T47D (cell line): ENCODE data around the gene TKFC.

ENCODE experiments used
- DNase-seq, 2 experiments: peaks; one replicate each; pipeline versions ENCODE4 v3.0.0 to v3.0.0-alpha.2; 2011 to 2012; ENCODE audit warnings: low read depth in 1 of 2, low spot score in 1 of 2
- JUND ChIP-seq: IDR thresholded peaks from 2 replicates; pipeline ENCODE4 v1.6.1; 2012; ENCODE audit warnings: low read depth
- in situ Hi-C: cut with HindIII; loops from 2 replicates; pipeline ENCODE4 v1.10.0; 2016; ENCODE audit warnings: low sequenced_read_pairs, low pct_unique_long_range_greater_than_20kb

TKFC gene

DNA sequence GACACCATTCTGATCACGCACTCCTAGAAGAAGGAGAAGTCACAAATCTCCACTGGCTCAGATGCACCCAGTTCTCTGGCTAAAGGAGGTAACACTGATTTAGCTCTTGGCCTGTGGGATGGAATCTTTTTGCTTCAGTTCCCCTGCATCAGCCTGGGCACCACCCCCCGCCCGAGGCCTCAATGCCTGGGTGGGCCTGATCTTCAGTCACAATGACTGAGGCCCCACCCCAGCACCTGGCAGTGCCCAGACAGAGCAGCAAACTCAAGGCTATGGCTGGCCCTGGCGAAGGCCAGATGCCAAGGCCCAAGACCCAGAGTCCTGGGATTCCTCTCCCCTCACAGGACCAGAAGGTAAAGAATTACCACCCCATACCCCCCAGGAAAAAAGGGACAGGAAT lies 23.7 kb downstream of the TKFC start:
- in situ Hi-C loops, result no loop called here
- no peak for DNase-seq
- TF ChIP-seq JUND, result no peak

GRCh38 chr11:61357233-61357893 lies 24.3 kb downstream of the TKFC start:
- TF ChIP-seq JUND, result no peak
- DNase-seq, result no peak
- in situ Hi-C loops, result no loop called here

DNA sequence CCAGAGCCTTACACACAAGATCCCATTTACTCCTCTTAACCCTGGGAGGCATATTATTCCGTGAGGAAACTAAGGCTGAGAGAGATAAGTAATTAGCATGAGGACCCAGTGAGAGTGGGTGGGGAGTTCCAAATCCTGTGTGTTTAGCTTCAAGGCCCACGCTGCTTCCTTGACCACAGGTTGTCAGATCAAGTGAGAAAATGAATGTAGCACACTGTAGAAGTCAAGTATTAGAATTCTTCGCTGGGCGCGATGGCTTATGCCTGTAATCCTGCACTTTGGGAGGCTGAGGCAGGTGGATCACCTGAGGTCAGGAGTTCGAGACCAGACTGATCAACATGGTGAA lies 24.8 kb downstream of the TKFC start:
- TF ChIP-seq JUND, result no peak
- no peak for DNase-seq
- in situ Hi-C loops, result no loop called here

DNA sequence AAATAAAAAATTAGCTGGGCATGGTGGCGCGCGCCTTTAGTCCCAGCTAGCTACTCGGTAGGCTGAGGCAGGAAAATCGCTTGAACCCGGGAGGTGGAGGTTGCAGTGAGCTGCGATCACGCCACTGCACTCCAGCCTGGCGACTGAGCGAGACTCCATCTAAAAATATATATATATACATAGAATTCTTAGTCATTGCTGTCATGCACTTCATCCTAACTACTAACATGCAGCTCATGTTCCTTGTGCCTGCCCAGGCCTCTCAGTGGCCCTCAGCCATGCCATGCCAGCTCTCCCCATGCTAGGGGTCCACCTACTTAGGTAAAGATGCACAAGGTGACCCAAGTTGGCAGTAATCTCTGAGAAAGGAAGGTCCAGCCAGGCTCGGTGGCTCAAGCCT lies 25.5 kb downstream of the TKFC start:
- in situ Hi-C loops, result no loop called here
- DNase-seq, result no peak
- no peak for TF ChIP-seq JUND

DNA sequence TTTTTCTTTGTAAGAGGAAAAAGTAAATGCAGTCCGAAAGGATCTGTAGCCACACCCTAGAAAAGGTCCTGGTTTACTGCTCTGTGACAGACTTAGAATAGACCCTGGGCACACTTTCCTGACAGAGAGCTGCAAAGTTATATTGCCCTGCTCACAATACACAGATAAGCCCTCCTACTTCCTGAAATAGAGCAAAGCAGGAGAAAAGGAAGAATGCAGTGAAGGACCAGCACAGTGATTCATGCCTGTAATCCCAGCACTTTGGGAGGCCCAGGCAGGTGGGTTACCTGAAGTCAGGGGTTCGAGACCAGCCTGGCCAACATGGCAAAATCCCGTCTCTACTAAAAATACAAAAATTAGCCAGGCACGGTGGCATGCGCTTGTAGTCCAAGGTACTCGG lies 26.5 kb downstream of the TKFC start:
- TF ChIP-seq JUND, result no peak
- DNase-seq, result no peak
- in situ Hi-C loops, result no loop called here

GRCh38 chr11:61361237-61361740 lies 28.3 kb downstream of the TKFC start:
- DNase-seq, result no peak
- in situ Hi-C loops, result no loop called here
- no peak for TF ChIP-seq JUND

DNA sequence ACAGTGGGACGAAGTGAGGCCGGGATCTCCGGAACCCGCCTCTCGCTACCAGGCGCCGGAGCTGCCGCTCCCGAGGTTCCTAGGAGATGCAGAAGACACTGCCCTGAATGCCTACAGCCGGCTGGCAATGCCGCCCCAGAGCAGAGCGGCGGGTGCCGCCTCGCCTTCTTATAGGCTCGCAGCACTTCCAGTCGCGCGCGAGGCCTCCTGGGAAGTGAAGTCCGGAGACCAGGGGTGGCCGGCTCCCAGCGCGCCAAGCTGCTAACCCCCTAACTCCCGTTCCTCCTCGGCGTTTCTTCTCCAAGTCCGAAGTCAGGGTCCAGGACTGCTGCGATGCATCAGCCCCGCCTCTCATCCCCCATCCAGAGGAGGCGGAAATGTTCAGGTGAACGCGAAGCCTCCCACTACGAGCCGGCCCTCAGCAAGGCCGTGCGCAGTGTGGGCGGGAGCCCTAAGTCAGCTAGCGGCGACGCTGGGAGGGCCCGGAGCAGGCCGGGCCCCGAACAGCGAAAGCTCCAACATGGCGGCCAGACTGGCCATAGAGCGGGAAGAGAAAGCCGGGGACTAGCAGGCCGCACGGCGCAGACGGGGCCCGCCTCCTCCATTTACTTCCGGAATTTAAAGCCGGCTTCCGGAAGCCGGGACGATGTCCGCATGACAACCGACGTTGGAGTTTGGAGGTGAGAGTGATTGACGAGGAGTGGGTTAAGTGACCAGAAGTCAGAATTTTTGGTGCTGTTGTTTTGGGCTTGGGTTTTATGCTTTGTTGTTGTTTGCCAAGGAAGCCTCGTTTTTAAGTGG lies 28.9 kb downstream of the TKFC start, which contains the start of the genes CYB561A3 and TMEM138:
Gene CYB561A3, minus strand, starts transcription at position 142 of the 801 bp plus-strand sequence. CDS start 5,169 bp downstream, outside the sequence.
Gene TMEM138, plus strand, starts transcription at position 634 of the 801 bp plus-strand sequence. CDS start 2,017 bp downstream, outside the sequence.
- no peak for TF ChIP-seq JUND
- in situ Hi-C loops, result no loop called here
- DNase-seq, result peak; percentile 90 to 97

DNA sequence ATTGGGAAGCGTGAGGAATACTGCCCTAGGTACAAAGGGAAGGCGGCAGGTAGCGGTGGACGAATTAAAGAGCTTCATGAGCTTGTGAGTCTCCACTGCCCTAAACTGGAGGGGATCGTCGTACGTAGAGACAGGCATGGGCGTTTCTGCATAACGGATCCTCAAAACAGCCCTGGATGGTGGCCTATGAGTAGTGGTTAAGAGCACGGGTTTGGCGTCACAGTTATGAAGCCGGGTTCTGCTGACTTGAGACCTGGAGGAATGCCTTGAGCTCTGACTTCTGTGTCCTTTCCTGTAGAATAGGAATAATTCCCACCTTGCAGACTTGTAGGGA lies 29.5 kb downstream of the TKFC start:
- DNase-seq, result peak in 1 of 2 experiments; percentile 57
- TF ChIP-seq JUND, result no peak
- in situ Hi-C loops, result no loop called here

GRCh38 chr11:61364012-61364675 lies 31.1 kb downstream of the TKFC start:
- in situ Hi-C loops, result no loop called here
- DNase-seq, result no peak
- no peak for TF ChIP-seq JUND

- in situ Hi-C loops, result no loop called here
- DNase-seq, result no peak
- TF ChIP-seq JUND, result no peak
These were observed 34.4 kb downstream of the TKFC start for GRCh38 chr11:61367406-61367805.

DNA sequence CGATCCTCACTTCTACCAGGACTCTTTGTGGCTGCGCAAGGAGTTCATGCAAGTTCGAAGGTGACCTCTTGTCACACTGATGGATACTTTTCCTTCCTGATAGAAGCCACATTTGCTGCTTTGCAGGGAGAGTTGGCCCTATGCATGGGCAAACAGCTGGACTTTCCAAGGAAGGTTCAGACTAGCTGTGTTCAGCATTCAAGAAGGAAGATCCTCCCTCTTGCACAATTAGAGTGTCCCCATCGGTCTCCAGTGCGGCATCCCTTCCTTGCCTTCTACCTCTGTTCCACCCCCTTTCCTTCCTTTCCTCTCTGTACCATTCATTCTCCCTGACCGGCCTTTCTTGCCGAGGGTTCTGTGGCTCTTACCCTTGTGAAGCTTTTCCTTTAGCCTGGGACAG lies 35.6 kb downstream of the TKFC start:
- no peak for DNase-seq
- in situ Hi-C loops, result no loop called here
- TF ChIP-seq JUND, result no peak

GRCh38 chr11:61369372-61370348 lies 36.6 kb downstream of the TKFC start:
- in situ Hi-C loops, result no loop called here
- TF ChIP-seq JUND, result no peak
- DNase-seq, result no peak
